Activated T-cell treated with anti-CD3 and anti-CD28 coated beads, Interleukin-2, amount 50 U/mL, for 4 hours (primary cell): Measurements from ENCODE around the gene SYNE2. TPM values are rescaled to one million over a fixed set of nuclear protein-coding genes. Genes with fewer than 3 reads are reported as not detected.

Experiments
- ATAC-seq, 2 donors: fragments of 200-7000 bp; cut with Tn5 transposase; one replicate each; pipeline ENCODE4 v1.10.0; 2021
- DNase-seq: peaks from one replicate; pipeline ENCODE4 v3.0.0-alpha.2; 2020
- H3K27me3 Mint-ChIP-seq: one replicate; pipeline ENCODE4 v1.8.0; 2021; ENCODE audit warnings: low read depth, mixed read lengths
- H3K36me3 Mint-ChIP-seq: one replicate; pipeline ENCODE4 v1.8.0; 2022; ENCODE audit warnings: mixed read lengths; ENCODE audit not compliant: insufficient read depth
- H3K4me1 Mint-ChIP-seq: one replicate; pipeline ENCODE4 v1.8.0; 2021; ENCODE audit warnings: low read depth, mixed read lengths
- H3K4me3 Mint-ChIP-seq: one replicate; pipeline ENCODE4 v1.8.0; 2021; ENCODE audit warnings: mild to moderate bottlenecking, moderate library complexity, mixed read lengths
- H3K9me3 Mint-ChIP-seq: one replicate; pipeline ENCODE4 v1.8.0; 2021; ENCODE audit warnings: mixed read lengths
- total RNA-seq, 3 donors: library from RNA; stranded (reverse); gene quantifications; one replicate each; pipeline ENCODE4 v1.2.1, GENCODE V29; 2021

Gene SYNE2
- total RNA-seq, 3 donors from 2014 or later: 6.9 to 11.5 (median 8.6) TPM

GRCh38 chr14:64234877-64235651, 382.3 kb downstream of the SYNE2 start:
- Mint-ChIP-seq H3K27me3 (no peaks in the 10 kb centered on the region), H3K36me3 (peaks cover 4% of the 10 kb centered on the region), H3K4me1 (peaks cover 6% of the 10 kb centered on the region), H3K4me3 (no peak overlapping the region), H3K9me3 (no peaks in the 10 kb centered on the region)
- no peak for ATAC-seq
- DNase-seq: no peak

- H3K27me3 Mint-ChIP-seq: peaks cover 2% of the 10 kb centered on the region
- no peak for DNase-seq
- peaks cover 6% of the 10 kb centered on the region for H3K4me1 Mint-ChIP-seq
- peaks cover 4% of the 10 kb centered on the region for H3K36me3 Mint-ChIP-seq
- no peak overlapping the region for H3K4me3 Mint-ChIP-seq
- no peaks in the 10 kb centered on the region for H3K9me3 Mint-ChIP-seq
- no peak for ATAC-seq
These were observed 383.1 kb downstream of the SYNE2 start for GRCh38 chr14:64235652-64236640.

- ATAC-seq: no peak
- Mint-ChIP-seq H3K4me3 (no peak overlapping the region), H3K27me3 (peaks cover 4% of the 10 kb centered on the region)
These were observed 385.2 kb downstream of the SYNE2 start for GRCh38 chr14:64238049-64238448.

GRCh38 chr14:64238631-64239030, 385.8 kb downstream of the SYNE2 start:
- Mint-ChIP-seq H3K4me1 (peaks cover 2% of the 10 kb centered on the region), H3K9me3 (no peaks in the 10 kb centered on the region), H3K36me3 (no peaks in the 10 kb centered on the region), H3K27me3 (peaks cover 4% of the 10 kb centered on the region), H3K4me3 (no peak overlapping the region)
- ATAC-seq (no peak), DNase-seq (no peak)

More at GRCh38 chr14:64238049-64238448, 385.2 kb downstream of the SYNE2 start:
- Mint-ChIP-seq H3K36me3 (no peaks in the 10 kb centered on the region), H3K4me1 (peaks cover 2% of the 10 kb centered on the region), H3K9me3 (no peaks in the 10 kb centered on the region)
- no peak for DNase-seq

GRCh38 chr14:64244279-64244678, 391.5 kb downstream of the SYNE2 start:
- H3K27me3 Mint-ChIP-seq: peaks cover 16% of the 10 kb centered on the region
- H3K4me1 Mint-ChIP-seq: no peaks in the 10 kb centered on the region
- no peak overlapping the region for H3K4me3 Mint-ChIP-seq
- no peak for DNase-seq
- H3K36me3 Mint-ChIP-seq: no peaks in the 10 kb centered on the region
- no peak for ATAC-seq
- no peaks in the 10 kb centered on the region for H3K9me3 Mint-ChIP-seq

- no peaks in the 10 kb centered on the region for H3K9me3 Mint-ChIP-seq
- no peak for ATAC-seq
- DNase-seq: no peak
These were observed 392.7 kb downstream of the SYNE2 start for GRCh38 chr14:64245491-64245890.

DNA sequence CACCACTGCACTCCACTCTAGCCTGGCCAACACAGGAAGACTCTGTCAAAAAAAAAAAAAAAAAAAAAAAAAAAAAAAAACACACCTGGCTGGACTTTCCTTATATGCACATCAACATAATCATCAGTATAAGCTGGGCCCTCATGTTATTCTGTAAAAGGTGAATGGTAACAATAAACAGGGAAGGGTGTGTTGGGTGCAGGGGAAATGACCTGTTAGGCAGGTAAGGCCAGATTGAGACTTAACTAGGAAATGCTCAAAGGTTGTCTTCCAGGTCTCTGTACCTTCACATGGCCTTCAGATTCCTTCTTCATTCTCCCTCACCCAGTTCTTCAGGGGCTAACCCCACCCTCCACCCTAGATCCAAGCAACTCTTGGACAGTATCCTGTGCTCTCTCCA, 393.9 kb downstream of the SYNE2 start:
- Mint-ChIP-seq H3K9me3 (no peaks in the 10 kb centered on the region), H3K4me3 (no peak overlapping the region), H3K36me3 (no peaks in the 10 kb centered on the region), H3K27me3 (peaks cover 21% of the 10 kb centered on the region), H3K4me1 (no peaks in the 10 kb centered on the region)
- DNase-seq (no peak), ATAC-seq (no peak)

More at GRCh38 chr14:64245491-64245890, 392.7 kb downstream of the SYNE2 start:
- H3K4me3 Mint-ChIP-seq: no peak overlapping the region
- H3K27me3 Mint-ChIP-seq: peaks cover 17% of the 10 kb centered on the region
- H3K36me3 Mint-ChIP-seq: no peaks in the 10 kb centered on the region
- H3K4me1 Mint-ChIP-seq: no peaks in the 10 kb centered on the region

DNA sequence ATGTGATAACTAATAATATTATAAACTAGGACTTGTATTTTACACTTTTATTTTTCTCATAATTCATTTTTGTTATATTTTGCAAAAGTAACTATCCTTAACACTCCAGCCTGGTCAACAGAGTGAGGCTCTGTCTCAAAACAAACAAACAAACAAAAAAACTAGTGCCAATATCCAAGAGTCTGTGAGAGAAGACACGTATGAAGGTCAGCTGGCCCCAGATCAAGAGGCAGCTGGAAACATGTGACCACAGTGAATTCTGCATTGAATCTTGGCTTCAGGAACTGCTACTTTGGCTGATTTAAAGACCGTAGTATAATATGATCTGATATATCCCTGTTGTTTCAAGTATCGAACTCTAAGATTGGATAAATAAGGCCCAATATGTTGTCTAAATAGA, 394.4 kb downstream of the SYNE2 start:
- H3K9me3 Mint-ChIP-seq: no peaks in the 10 kb centered on the region
- no peak for ATAC-seq
- H3K36me3 Mint-ChIP-seq: no peaks in the 10 kb centered on the region
- peaks cover 21% of the 10 kb centered on the region for H3K27me3 Mint-ChIP-seq
- H3K4me3 Mint-ChIP-seq: no peak overlapping the region
- no peak for DNase-seq
- no peaks in the 10 kb centered on the region for H3K4me1 Mint-ChIP-seq

DNA sequence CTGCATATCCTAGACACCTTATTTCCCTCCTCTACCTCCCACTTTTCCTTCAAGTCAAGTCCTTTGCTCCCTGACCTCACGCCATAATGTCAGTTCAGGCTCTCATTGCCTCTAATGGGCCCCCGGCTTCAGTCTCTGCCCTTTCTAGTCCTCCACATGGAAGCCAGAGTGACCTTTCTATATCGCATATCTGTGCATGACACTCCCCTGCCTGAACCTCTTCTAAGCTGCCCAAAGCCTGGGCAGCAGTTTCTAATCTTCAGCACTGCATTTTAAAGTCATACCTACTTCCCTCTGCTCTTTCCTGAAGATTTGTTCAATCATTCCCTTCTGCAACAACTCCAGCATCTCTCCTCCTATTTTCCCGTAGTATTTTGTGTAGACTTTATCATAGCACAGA, 395.9 kb downstream of the SYNE2 start:
- H3K4me1 Mint-ChIP-seq: no peaks in the 10 kb centered on the region
- peaks cover 18% of the 10 kb centered on the region for H3K27me3 Mint-ChIP-seq
- no peak for ATAC-seq
- H3K9me3 Mint-ChIP-seq: no peaks in the 10 kb centered on the region
- no peak for DNase-seq
- H3K36me3 Mint-ChIP-seq: no peaks in the 10 kb centered on the region
- no peak overlapping the region for H3K4me3 Mint-ChIP-seq

- Mint-ChIP-seq H3K4me1 (no peaks in the 10 kb centered on the region), H3K4me3 (no peak overlapping the region), H3K36me3 (no peaks in the 10 kb centered on the region), H3K9me3 (no peaks in the 10 kb centered on the region), H3K27me3 (peaks cover 18% of the 10 kb centered on the region)
- no peak for ATAC-seq
- DNase-seq: no peak
These were observed 396.6 kb downstream of the SYNE2 start for GRCh38 chr14:64249363-64249762.

DNA sequence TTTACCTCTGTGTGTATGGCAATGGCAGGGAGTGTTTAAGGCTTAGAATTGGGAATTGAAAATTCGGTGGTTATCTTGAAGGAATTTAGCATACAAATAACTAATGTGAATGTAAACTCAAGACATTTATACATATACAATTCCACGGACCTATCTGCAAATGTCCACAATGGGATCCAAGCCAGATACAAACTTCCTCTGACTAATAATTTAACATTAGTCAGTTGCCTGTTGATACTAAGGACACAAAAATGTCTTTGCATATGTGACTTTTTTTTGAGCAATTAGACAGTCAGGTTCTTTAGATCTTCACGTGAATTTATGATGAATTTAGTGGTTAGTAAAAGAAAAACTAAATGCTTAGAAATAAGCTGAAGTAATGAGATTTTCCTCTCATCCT, 400.9 kb downstream of the SYNE2 start:
- Mint-ChIP-seq H3K4me1 (no peaks in the 10 kb centered on the region), H3K27me3 (peaks cover 10% of the 10 kb centered on the region), H3K4me3 (no peak overlapping the region), H3K9me3 (no peaks in the 10 kb centered on the region), H3K36me3 (no peaks in the 10 kb centered on the region)
- DNase-seq: no peak
- no peak for ATAC-seq

GRCh38 chr14:64255756-64256155, 403.0 kb downstream of the SYNE2 start:
- Mint-ChIP-seq H3K36me3 (no peaks in the 10 kb centered on the region), H3K9me3 (no peaks in the 10 kb centered on the region), H3K4me3 (no peak overlapping the region), H3K4me1 (no peaks in the 10 kb centered on the region), H3K27me3 (peaks cover under 1% of the 10 kb centered on the region)
- ATAC-seq: no peak
- no peak for DNase-seq

- H3K4me1 Mint-ChIP-seq: no peaks in the 10 kb centered on the region
- H3K36me3 Mint-ChIP-seq: no peaks in the 10 kb centered on the region
- H3K27me3 Mint-ChIP-seq: no peaks in the 10 kb centered on the region
- H3K4me3 Mint-ChIP-seq: no peak overlapping the region
- H3K9me3 Mint-ChIP-seq: no peaks in the 10 kb centered on the region
- ATAC-seq: no peak
- no peak for DNase-seq
These were observed 407.6 kb downstream of the SYNE2 start for GRCh38 chr14:64260418-64260817.

- Mint-ChIP-seq H3K27me3 (no peaks in the 10 kb centered on the region), H3K9me3 (no peaks in the 10 kb centered on the region), H3K4me3 (no peak overlapping the region)
These were observed 412.4 kb downstream of the SYNE2 start for GRCh38 chr14:64265222-64265621.

More at GRCh38 chr14:64265222-64265621, 412.4 kb downstream of the SYNE2 start:
- Mint-ChIP-seq H3K36me3 (no peaks in the 10 kb centered on the region), H3K4me1 (peaks cover 22% of the 10 kb centered on the region)
- DNase-seq: no peak
- ATAC-seq: no peak
